ENCODE results near the gene RIPOR3.
"Not testable (repeated sequence)": the region's sequence is repeated elsewhere in the genome, so short reads cannot be mapped to it uniquely, and the experiment has no call there.

Gene RIPOR3

GRCh38 chr20:50674138-50674825 is 17.1 kb downstream of the RIPOR3 start:
- no peak overlapping the region for H3K27ac ChIP-seq (ENCODE audit: low read depth, low read length)
- peaks cover 6% of the 10 kb centered on the region; the same call in 1 of the 2 replicates for H3K4me1 ChIP-seq (ENCODE audit: control insufficient read depth, insufficient read depth, low read length)
- no peak overlapping the region for H3K4me3 ChIP-seq (ENCODE audit: low read depth, low read length)
- H3K9me3 ChIP-seq (ENCODE audit: control insufficient read depth, insufficient read depth, low read length): no peaks in the 10 kb centered on the region
- H3K9ac ChIP-seq (ENCODE audit: low read depth, low read length): no peak overlapping the region
- H3K36me3 ChIP-seq (ENCODE audit: control insufficient read depth, insufficient read depth, low read length): no peaks in the 10 kb centered on the region
- H3K27me3 ChIP-seq (ENCODE audit: control insufficient read depth, insufficient read depth, low read length): no peaks in the 10 kb centered on the region

GRCh38 chr20:50673466-50674137 is 17.7 kb downstream of the RIPOR3 start:
- Histone ChIP-seq H3K27me3 (ENCODE audit: control insufficient read depth, insufficient read depth, low read length) (no peaks in the 10 kb centered on the region), H3K9me3 (ENCODE audit: control insufficient read depth, insufficient read depth, low read length) (no peaks in the 10 kb centered on the region), H3K36me3 (ENCODE audit: control insufficient read depth, insufficient read depth, low read length) (no peaks in the 10 kb centered on the region), H3K4me1 (ENCODE audit: control insufficient read depth, insufficient read depth, low read length) (peaks cover 6% of the 10 kb centered on the region; the same call in 1 of the 2 replicates), H3K9ac (ENCODE audit: low read depth, low read length) (no peak overlapping the region), H3K27ac (ENCODE audit: low read depth, low read length) (no peak overlapping the region), H3K4me3 (ENCODE audit: low read depth, low read length) (no peak overlapping the region)

- Histone ChIP-seq H3K4me3 (ENCODE audit: low read depth, low read length) (no peak overlapping the region), H3K27ac (ENCODE audit: low read depth, low read length) (no peak overlapping the region), H3K4me1 (ENCODE audit: control insufficient read depth, insufficient read depth, low read length) (peaks cover 6% of the 10 kb centered on the region; the same call in 1 of the 2 replicates), H3K9me3 (ENCODE audit: control insufficient read depth, insufficient read depth, low read length) (no peaks in the 10 kb centered on the region), H3K36me3 (ENCODE audit: control insufficient read depth, insufficient read depth, low read length) (no peaks in the 10 kb centered on the region), H3K27me3 (ENCODE audit: control insufficient read depth, insufficient read depth, low read length) (no peaks in the 10 kb centered on the region), H3K9ac (ENCODE audit: low read depth, low read length) (no peak overlapping the region)
Observed at GRCh38 chr20:50673146-50673465, 18.2 kb downstream of the RIPOR3 start.

- H3K9me3 ChIP-seq (ENCODE audit: control insufficient read depth, insufficient read depth, low read length): no peaks in the 10 kb centered on the region
- no peak overlapping the region for H3K27ac ChIP-seq (ENCODE audit: low read depth, low read length)
- no peaks in the 10 kb centered on the region for H3K36me3 ChIP-seq (ENCODE audit: control insufficient read depth, insufficient read depth, low read length)
- no peak overlapping the region for H3K9ac ChIP-seq (ENCODE audit: low read depth, low read length)
- H3K27me3 ChIP-seq (ENCODE audit: control insufficient read depth, insufficient read depth, low read length): no peaks in the 10 kb centered on the region
- peaks cover 6% of the 10 kb centered on the region; the same call in 1 of the 2 replicates for H3K4me1 ChIP-seq (ENCODE audit: control insufficient read depth, insufficient read depth, low read length)
- H3K4me3 ChIP-seq (ENCODE audit: low read depth, low read length): no peak overlapping the region
Observed at GRCh38 chr20:50672400-50673145, 18.8 kb downstream of the RIPOR3 start.

GRCh38 chr20:50671626-50672025 is 19.7 kb downstream of the RIPOR3 start:
- Histone ChIP-seq H3K27ac (ENCODE audit: low read depth, low read length) (no peak overlapping the region), H3K9ac (ENCODE audit: low read depth, low read length) (no peak overlapping the region), H3K4me1 (ENCODE audit: control insufficient read depth, insufficient read depth, low read length) (peaks cover 6% of the 10 kb centered on the region; the same call in 1 of the 2 replicates), H3K27me3 (ENCODE audit: control insufficient read depth, insufficient read depth, low read length) (no peaks in the 10 kb centered on the region), H3K9me3 (ENCODE audit: control insufficient read depth, insufficient read depth, low read length) (no peaks in the 10 kb centered on the region), H3K36me3 (ENCODE audit: control insufficient read depth, insufficient read depth, low read length) (no peaks in the 10 kb centered on the region), H3K4me3 (ENCODE audit: low read depth, low read length) (no peak overlapping the region)

GRCh38 chr20:50671010-50671409 is 20.3 kb downstream of the RIPOR3 start:
- H3K27ac ChIP-seq (ENCODE audit: low read depth, low read length); H3K27me3 ChIP-seq (ENCODE audit: control insufficient read depth, insufficient read depth, low read length); H3K4me3 ChIP-seq (ENCODE audit: low read depth, low read length); H3K36me3 ChIP-seq (ENCODE audit: control insufficient read depth, insufficient read depth, low read length); H3K9ac ChIP-seq (ENCODE audit: low read depth, low read length); H3K9me3 ChIP-seq (ENCODE audit: control insufficient read depth, insufficient read depth, low read length); H3K4me1 ChIP-seq (ENCODE audit: control insufficient read depth, insufficient read depth, low read length): not testable (repeated sequence)

- Histone ChIP-seq H3K9me3 (ENCODE audit: control insufficient read depth, insufficient read depth, low read length) (no peaks in the 10 kb centered on the region), H3K27ac (ENCODE audit: low read depth, low read length) (no peak overlapping the region), H3K4me3 (ENCODE audit: low read depth, low read length) (no peak overlapping the region), H3K36me3 (ENCODE audit: control insufficient read depth, insufficient read depth, low read length) (no peaks in the 10 kb centered on the region), H3K4me1 (ENCODE audit: control insufficient read depth, insufficient read depth, low read length) (peaks cover 3% of the 10 kb centered on the region; the same call in 1 of the 2 replicates), H3K27me3 (ENCODE audit: control insufficient read depth, insufficient read depth, low read length) (no peaks in the 10 kb centered on the region), H3K9ac (ENCODE audit: low read depth, low read length) (no peak overlapping the region)
Observed at GRCh38 chr20:50670126-50670862, 21.0 kb downstream of the RIPOR3 start.

- Histone ChIP-seq H3K27me3 (ENCODE audit: control insufficient read depth, insufficient read depth, low read length) (no peaks in the 10 kb centered on the region), H3K9ac (ENCODE audit: low read depth, low read length) (no peak overlapping the region), H3K9me3 (ENCODE audit: control insufficient read depth, insufficient read depth, low read length) (no peaks in the 10 kb centered on the region), H3K4me3 (ENCODE audit: low read depth, low read length) (no peak overlapping the region), H3K27ac (ENCODE audit: low read depth, low read length) (no peak overlapping the region), H3K36me3 (ENCODE audit: control insufficient read depth, insufficient read depth, low read length) (no peaks in the 10 kb centered on the region), H3K4me1 (ENCODE audit: control insufficient read depth, insufficient read depth, low read length) (peaks cover 3% of the 10 kb centered on the region; the same call in 1 of the 2 replicates)
Observed at GRCh38 chr20:50668798-50669197, 22.5 kb downstream of the RIPOR3 start.

GRCh38 chr20:50668326-50668725 is 23.0 kb downstream of the RIPOR3 start:
- Histone ChIP-seq H3K9me3 (ENCODE audit: control insufficient read depth, insufficient read depth, low read length) (no peaks in the 10 kb centered on the region), H3K4me3 (ENCODE audit: low read depth, low read length) (no peak overlapping the region), H3K27ac (ENCODE audit: low read depth, low read length) (no peak overlapping the region), H3K36me3 (ENCODE audit: control insufficient read depth, insufficient read depth, low read length) (no peaks in the 10 kb centered on the region), H3K4me1 (ENCODE audit: control insufficient read depth, insufficient read depth, low read length) (peaks cover 3% of the 10 kb centered on the region; the same call in 1 of the 2 replicates), H3K27me3 (ENCODE audit: control insufficient read depth, insufficient read depth, low read length) (no peaks in the 10 kb centered on the region), H3K9ac (ENCODE audit: low read depth, low read length) (no peak overlapping the region)

GRCh38 chr20:50666709-50667298 is 24.5 kb downstream of the RIPOR3 start:
- Histone ChIP-seq H3K36me3 (ENCODE audit: control insufficient read depth, insufficient read depth, low read length) (no peaks in the 10 kb centered on the region), H3K4me1 (ENCODE audit: control insufficient read depth, insufficient read depth, low read length) (peaks cover 3% of the 10 kb centered on the region; the same call in 1 of the 2 replicates), H3K27me3 (ENCODE audit: control insufficient read depth, insufficient read depth, low read length) (no peaks in the 10 kb centered on the region), H3K9ac (ENCODE audit: low read depth, low read length) (no peak overlapping the region), H3K9me3 (ENCODE audit: control insufficient read depth, insufficient read depth, low read length) (no peaks in the 10 kb centered on the region), H3K27ac (ENCODE audit: low read depth, low read length) (no peak overlapping the region), H3K4me3 (ENCODE audit: low read depth, low read length) (no peak overlapping the region)
